NCI-H1092 (cell line): ENCODE measurements around the gene PARD3B.
"Not testable (repeated sequence)": the region's sequence is repeated elsewhere in the genome, so short reads cannot be mapped to it uniquely, and the experiment has no call there.

Experiments
- DNase-seq: peaks from one replicate; lab custom pipeline; 2025; lab: John Stamatoyannopoulos, UW

Gene PARD3B

DNA sequence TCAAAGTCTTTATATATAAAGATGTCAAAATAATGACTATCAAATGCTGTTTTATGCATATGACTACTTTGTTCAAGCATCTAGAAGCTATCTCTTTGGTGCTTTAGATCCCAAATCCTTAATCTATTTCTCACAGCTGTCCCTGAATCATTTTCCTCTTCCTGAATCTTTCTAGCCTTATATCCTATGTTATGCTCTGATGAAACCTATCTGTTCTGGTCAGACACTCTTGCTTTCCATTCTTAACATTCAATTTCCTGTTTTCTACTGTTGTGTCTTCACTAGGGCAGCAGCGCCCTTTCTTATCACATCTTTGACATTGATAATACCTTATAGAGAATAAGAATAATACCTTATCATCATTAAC is 6.3 kb upstream of the PARD3B start:
- no peak for DNase-seq

DNA sequence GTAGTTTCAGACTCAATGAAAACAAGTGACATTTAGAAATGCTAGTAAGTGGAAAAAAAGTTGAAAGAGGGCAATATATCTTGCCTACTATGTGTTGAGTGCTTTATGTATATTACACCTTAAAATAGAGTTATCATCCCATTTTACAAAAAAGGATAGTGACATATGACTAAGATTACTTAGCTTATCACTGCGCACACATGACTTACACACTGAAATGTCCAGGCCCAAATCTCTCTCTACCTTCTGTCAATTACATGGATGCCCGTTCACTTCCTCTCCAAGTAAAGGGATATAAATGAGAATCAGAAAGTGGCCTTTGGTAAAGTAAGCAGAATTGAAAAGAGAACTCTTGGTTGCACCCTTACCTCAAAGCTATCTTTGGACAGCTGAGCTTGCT is 3.6 kb upstream of the PARD3B start:
- DNase-seq: no peak

DNA sequence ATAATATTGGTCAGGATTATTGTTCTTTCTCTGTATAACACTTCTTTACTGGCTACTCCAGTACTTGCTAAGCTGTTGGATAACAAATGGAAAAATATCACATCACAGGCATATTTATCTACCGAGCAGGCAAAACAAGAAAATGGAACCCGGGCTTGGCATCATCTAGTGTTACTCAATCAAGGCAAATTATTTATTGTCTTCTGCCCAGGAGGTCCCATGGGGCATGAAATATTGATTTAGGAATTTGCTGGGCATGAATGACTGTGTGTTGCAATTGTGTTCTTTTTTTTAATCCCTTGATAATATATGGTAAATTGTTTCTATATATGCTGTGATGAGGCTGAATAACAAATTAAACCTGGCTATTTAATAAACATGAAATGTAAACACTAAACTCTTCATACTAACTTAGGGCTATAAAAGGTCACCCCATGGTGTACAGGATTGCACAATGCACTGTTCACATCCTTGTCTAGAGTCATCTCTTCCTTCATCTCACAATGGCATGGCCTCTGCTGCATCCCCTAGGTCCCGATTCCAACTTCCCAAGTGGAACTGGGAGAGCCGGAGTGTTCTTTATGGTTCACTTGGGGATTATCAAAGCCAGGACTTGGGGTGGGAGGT is 2.2 kb upstream of the PARD3B start:
- DNase-seq: no peak

DNA sequence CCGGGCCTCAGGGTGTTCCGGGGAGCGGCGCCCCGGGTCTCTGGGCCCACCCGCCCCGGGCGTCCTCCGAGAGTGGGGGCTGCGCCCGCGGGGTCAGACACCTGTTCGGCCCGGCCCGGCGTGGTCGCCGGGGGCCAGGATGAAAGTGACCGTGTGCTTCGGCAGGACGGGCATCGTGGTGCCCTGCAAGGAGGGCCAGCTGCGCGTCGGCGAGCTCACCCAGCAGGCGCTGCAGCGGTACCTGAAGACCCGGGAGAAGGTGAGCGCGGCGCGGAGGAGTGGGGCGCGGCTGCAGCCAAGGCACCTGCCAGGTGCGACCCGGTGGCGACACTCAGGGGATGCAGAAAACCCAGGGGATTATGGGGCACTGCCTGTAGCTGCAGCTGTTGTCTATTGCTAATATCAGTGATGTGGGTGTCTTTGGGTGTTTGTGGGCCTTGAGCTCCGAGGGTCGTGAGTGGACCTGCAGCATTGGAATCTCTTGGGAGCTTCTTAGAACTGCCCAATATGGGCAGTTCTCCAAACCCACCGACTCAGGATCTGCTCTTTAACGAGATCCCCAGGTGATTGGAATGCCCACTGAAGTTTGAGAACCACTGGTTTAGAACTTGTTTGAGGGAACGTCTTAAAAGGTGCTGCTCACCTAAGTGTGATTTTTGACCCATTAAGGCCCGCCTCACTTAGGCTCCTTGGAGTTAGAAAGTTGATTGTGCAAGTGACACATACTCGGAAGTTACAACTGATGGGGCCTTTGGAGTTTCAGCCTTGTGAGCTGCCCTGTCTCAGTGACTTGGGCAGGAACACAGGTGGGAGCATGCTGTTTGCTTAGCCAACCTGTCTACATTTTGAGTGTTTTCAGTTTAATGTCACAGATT is 823 bp downstream of the PARD3B start:
- DNase-seq: no peak

DNA sequence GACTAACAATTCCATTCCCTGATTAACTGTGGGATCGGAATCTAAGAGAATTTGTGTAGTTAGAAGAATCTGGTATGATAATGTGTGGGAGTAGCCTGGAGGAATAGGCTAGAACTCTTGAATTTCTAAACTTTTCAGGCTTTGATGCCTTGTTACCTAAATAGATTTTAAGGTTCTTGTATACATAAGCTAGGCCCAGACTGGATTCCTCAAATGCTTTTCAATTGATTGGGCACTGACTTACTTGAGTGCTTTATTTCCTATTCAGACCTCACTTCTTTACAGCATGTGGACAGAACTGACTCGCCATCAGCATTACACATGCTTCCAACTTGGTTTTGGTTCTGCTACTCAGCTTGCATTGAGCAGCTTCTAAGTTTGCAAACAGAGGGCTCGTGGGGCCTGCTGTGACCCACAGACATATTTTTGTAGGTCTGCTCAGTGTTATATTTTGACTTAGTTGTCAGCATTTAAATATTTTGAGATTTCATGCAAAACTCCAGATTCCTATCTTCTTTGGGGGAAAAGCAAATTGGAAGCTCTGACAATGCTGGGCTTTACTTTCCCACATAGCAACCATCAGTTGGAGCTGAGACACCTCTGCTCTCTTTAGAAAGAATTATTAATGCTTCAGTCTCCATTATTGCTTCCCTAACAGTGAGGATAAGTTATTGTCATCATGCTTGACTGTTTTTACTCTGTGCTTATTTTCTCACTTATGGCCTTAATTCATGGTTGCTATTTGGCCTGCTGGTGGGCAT is 5.7 kb downstream of the PARD3B start:
- DNase-seq: no peak

DNA sequence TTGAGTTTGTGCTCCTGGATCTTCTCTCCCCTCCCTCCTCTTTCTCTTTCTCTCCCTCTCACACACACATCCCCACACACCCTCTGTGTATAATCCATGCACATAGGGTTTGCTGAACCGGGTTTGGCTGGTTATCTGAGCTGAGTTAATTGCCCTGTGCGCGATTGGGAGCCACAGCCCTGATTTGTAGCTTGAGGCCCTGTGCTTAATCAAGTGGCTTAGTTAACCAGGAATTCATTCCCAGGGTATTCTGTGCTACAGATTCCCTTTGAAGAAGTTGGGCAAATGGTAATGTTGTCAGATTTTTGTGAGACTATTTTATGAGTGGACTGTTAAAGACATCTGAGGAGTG is 6.2 kb downstream of the PARD3B start:
- no peak for DNase-seq

DNA sequence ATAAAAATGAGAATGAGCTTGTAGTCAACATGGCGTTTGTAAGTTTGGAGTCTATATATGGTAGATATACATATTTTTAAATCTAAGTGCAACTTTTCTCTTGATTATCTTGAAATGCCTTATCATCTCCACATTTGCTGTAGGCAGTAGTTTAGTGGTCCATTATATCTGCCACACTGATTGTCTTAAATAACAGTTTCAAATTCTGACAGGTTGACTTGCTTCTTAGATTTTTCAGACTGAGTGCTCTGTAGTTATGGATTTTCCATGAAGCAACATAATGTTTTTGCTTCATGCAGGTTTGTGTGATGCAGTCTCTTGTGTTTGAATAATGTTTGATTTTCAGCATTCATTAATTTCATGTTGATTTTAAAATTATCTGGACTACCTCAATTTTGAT is 12.3 kb downstream of the PARD3B start:
- DNase-seq: no peak

DNA sequence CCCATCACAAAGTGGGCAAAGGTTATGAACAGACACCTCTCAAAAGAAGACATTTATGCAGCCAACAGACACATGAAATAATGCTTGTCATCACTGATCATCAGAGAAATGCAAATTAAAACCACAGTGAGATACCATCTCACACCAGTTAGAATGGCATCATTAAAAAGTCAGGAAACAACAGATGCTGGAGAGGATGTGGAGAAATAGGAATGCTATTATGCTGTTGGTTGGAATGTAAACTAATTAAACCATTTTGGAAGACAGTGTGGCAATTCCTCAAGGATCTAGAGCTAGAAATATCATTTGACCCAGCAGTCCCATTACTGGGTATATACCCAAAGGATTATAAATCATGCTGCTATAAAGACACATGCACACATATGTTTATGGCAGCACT is 14.1 kb downstream of the PARD3B start:
- not testable (repeated sequence) for DNase-seq

DNA sequence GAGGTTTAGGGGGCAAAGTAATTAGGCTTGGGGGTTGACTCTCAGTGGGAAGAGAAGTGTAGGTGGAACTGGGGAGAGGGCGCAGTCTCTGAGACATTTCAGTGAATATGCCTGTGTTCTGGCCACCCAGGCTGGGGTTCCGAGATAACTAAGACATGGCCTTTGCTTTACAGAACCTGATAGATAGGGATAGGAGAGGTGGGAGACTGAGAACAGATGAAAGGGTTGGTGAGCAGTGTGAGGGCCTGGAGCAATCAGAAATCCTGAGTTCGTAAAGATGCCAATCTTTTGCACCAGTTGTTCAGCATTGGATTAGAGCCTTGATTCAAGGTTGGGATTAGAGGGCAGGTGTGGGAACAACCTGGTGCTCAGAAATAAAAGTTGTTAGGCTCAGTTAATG is 15.6 kb downstream of the PARD3B start:
- DNase-seq: no peak

DNA sequence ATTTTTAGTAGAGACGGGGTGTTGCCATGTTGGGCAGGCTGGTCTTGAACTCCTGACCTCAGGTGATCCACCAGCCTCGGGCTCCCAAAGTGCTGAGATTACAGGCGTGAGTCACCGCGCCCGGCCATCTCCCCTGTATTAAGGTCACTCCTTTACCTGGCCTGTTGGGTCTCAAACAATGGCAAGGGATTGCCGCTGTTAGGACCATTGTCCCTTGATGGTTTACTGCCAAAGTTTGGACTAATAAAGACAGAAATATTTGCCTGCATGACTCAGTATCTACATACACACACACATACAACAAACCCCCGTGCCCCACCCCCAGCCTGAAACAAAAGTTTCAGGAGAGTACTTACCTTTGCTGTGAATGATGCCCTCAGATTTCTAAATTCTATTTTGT is 16.5 kb downstream of the PARD3B start:
- DNase-seq: no peak

DNA sequence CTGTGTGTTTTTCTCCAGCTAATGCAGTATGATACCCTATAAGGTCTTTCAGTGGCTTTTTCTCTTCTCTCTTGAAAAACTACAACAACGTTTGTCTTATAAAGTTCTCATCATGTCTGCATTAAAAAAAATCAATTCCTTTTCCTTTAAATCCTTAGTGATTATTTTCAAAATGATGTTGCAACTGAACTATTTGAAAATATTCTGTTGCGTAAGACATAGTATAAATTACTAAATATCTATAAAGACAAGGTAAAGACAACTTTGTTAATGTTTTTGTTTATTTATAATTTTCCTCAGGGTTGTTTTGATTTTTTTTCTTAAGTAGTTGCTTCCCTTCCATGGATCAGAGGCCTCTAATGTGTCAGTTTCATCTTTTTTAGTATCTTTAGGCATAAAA is 21.2 kb downstream of the PARD3B start:
- no peak for DNase-seq

DNA sequence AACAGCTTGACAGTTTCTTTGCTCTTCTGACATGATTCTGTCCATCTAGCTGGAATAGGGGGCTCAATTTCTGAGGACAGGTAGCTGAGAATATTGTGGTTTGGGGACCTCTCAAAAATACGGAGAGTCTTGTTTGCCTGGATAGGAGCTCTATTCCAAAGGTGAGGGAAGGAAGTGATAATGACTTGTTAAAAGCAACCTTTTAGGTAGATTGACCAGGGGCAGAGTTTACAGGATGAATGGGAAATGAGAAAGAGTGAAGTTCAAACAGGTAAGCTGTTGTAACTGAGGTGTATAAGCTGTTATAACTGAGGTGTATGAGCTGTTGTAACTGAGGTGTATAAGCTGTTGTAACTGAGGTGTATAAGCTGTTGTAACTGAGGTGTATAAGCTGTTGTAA is 25.1 kb downstream of the PARD3B start:
- DNase-seq: no peak

DNA sequence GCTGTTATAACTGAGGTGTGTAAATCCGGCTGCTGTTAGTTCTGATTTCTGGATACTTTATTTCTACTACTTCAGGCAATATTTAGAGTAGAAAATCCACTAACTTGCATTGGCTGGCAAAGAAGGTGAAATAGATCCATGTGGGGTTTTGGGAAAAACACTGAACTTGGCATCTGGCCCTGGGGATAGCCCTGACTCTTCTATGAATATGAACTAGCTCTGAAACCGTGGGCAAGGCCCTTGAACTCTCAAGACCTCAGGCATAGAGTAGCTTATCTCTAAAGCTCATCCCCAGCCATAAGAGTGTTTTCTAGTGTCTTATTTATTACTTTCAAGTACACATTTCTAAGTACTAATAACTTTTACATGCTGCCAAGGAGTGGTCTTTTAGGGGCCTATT is 25.8 kb downstream of the PARD3B start:
- DNase-seq: no peak

DNA sequence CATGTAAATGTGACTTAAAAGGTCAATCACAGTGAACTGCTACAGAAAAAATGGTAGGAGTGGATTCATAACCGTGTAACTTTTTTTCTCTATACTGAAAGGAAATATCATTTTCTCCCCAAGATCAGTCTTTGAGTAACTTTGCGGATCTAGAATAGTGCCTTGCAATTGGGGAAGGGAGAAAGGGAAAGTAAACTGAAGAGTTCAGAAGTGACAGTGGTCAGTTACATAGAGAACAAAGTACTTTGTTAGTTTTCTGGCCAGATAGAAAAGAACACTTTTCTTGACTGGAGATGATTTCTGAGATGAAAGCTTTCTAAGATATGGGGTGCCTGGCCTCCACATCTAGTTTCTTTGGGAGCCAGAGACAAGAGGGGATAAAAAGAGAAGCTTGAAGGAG is 26.6 kb downstream of the PARD3B start:
- no peak for DNase-seq

DNA sequence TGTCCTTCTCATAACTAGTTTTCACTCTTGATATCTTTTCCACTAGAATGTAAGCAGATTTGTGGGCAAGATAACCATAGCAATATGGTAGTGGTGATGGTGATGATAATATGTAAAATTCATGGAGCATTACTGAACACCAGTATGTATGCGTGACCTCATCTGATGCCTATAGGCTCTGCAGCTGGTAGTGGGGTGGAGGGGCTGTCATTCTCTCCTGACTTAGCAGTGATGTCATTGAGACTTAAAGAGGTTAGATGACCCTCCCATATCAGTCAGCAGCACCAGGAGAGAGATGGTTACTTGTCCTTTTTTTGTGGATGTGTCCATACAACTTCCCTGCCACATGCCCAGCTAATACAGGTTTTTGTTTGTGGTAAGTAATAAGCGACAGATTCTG is 27.9 kb downstream of the PARD3B start:
- no peak for DNase-seq

DNA sequence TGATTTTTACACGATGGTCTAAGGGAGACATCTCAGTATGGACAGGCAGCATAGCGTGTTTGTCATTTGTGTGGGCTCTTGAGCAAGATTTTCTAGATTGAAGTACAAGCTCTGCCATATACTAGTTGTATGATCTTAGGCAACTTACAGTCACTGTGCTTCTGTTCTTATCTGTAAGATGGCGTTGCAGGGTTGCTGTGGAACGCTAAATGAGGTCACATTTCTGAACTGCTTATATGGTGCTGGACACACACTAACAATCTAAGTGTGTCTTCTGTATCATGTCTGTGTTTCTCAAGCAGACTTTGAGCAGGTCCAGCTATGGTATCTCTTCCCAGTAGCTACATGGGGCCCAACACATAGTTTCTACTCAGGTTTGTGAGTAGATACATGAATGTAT is 29.2 kb downstream of the PARD3B start:
- DNase-seq: no peak

DNA sequence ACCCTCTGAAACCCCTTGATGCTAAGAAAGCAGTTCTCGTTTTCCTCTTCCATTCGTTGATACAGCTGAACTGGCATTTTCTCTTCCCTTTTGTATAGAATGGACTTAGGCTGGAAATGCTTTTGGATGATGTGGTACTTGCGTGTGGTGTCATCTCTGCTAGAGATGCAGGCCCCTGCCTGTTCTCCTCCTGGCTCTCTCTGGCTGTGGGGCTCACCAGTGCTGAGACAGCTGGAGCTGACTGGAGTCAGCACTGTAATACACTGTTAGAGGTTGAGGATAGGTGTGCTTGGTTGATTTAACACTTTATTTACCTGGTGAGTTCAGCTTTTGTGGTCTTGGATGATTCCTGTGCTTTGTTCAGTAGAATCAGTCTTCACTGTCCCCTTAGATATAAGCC is 30.2 kb downstream of the PARD3B start:
- no peak for DNase-seq

DNA sequence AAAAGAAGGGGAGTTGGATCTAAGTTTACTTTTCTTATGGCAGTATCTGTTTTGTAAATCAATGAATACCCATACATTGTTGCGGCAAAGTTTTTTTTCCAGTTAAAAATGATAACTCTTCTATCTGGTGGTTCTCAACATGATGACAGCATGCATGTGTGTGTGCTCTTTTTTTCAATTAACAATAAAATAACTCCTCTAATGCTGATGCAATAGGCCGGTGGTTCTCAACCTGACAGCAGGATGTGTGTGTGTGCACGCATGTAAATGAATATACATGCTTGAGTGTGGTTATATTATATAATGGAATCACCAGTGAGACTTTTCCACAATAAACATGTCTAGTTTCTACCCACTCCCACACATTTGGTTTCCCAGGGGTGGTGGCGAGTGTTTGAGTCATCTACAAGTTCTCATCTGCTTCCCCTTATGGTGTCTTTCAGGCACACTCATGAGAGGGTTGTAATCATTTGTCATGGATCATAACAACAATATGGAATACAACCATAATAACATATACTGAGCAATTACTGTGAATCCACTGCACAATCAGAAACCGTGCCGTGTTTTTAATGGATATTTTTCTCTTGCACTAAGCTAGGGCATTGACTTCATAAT is 31.2 kb downstream of the PARD3B start:
- DNase-seq: no peak

DNA sequence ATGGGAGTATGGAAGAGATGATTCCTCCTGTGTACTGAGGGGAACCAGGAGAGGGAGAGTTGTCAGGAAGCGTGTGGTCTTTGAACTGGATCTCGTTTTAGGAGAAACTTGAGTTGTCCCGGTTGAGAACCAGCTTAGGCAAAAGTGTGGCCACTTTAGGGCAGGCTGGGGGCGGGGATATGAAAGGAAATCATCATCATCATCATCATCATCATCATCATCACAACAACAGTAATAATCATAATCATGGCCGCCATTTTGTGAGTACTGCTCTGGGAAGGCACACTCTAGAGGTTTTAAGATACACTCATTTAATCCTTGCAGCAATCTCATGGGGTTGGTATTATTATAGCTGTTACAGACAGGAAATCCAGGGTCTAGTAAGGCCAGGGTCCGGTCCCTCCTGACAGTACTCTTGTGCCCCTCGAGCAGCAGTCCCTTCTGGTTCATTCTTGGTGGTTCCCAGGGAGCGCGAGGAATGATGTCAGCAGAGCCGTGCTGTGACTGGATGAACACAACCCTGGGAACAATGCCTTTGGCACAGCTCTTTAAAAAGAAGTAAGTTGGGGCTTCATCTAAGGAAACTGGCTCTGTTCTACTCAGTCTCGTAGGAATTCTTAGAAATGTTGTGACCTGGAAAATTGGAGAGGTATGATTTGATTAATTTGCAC is 33.8 kb downstream of the PARD3B start:
- no peak for DNase-seq

DNA sequence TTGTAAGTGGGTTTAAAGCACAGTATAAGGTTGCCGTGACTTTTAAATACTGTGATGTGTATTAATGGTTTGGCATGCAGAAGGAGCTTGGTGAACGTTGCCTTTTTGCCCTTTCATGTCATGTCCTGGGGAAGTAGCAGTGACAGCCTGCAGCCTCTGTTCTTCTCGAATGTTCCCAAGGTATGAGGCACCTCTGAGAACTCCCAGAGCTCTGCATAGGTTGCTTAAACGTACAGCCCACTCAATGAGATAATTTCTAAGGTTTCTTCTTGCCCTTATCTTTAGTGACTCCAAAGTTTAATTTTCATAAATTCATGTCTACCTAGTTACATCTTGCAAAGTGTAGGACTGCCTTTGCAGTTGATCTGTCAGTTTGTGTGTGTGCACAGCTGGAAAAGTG is 36.7 kb downstream of the PARD3B start:
- DNase-seq: no peak

DNA sequence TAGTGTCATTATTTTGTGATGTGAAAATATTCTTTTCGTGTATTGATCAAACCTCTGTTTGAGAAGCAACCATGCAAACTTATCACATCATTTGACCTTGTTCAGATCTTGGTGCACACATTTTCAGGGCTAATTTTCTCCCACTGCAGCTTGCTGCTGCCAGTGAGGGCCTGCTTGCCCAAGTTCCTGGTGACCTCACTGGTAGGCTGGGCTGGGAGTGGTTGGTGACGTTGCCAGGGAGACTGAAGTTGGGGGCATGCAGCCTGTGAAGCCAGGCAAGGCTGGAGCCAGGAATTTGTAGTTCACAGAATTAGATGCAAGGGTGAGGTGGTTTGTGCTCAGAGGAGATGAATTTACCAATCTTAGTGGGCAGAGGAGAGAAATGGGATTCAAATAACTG is 38.5 kb downstream of the PARD3B start:
- no peak for DNase-seq

DNA sequence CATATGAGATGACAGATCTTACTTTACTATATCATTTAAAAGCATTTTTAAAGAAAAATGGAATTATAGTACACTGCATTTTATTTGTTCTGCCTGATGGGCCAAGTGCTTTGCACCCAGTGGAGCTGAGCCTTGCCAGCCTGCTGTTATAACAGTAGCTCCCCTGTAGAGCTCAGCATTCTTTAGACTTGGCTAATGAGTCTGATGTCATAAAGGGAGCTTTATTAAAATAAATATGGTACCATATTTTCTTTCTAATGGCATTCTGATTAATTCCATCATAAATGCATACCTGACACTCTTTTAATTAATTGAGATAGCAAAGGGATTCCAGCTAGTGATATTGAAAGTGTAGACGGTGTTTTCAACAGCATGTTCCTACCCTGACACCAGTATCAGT is 40.7 kb downstream of the PARD3B start:
- no peak for DNase-seq
